HG02885 (cell line): ENCODE results near the gene NRF1.
"Not testable (repeated sequence)": the region's sequence is repeated elsewhere in the genome, so short reads cannot be mapped to it uniquely, and the experiment has no call there.

ENCODE experiments used
- ATAC-seq: cut with Tn5 transposase; IDR thresholded peaks from one replicate; pipeline ENCODE4 v1.9.1; 2021; ENCODE audit warnings: mild to moderate bottlenecking; ENCODE audit not compliant: unreplicated experiment, poor library complexity

Gene NRF1

DNA sequence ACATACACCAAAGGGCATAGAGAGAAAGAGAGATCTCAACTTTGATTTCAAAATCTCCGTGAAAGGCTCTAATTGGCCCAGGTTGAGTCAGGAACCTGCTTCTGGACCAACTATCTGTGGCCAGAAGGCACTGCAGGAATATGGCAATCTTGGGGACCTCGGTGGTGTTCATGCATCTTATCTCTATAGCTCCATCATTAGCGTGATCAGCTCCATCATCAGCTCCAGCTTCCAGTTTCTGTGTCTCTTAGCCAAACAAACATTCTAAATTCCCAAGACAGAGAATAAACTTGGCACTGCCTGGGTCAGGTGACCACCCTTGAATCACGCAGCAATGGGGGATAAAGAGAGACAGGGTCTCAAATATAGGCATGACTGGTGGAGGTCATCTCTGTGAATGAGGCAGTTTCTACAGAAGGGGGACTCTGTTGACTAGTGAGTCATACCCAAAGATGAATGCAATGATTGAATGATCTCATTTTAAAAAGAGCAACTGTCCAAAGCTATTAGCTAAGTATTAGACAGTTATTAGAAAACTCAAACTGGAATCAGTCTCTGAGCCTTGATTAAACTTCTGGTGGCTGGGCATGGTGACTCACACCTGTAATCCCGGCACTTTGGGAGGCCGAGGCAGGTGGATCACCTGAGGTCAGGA, 5.4 kb upstream of the NRF1 start:
- ATAC-seq, result no peak

DNA sequence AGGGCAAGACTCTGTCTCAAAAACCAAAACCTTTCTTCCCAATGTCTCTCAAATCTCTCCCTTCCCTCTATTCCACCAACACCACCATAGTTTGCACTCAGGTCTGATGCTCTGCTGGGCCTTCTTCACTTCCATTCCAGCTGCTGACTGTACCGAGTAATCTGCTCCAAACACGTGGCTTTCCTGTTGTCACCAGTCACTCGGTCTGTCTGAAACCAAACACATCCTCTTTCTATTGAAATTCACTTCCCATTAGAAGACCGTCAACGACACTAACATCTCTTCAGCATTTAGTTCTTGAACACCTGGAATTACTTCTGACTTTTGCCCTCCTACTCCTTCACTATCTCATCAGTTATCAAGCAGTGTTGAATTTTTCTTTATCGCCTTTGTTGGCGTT, 4.7 kb upstream of the NRF1 start:
- no peak for ATAC-seq

DNA sequence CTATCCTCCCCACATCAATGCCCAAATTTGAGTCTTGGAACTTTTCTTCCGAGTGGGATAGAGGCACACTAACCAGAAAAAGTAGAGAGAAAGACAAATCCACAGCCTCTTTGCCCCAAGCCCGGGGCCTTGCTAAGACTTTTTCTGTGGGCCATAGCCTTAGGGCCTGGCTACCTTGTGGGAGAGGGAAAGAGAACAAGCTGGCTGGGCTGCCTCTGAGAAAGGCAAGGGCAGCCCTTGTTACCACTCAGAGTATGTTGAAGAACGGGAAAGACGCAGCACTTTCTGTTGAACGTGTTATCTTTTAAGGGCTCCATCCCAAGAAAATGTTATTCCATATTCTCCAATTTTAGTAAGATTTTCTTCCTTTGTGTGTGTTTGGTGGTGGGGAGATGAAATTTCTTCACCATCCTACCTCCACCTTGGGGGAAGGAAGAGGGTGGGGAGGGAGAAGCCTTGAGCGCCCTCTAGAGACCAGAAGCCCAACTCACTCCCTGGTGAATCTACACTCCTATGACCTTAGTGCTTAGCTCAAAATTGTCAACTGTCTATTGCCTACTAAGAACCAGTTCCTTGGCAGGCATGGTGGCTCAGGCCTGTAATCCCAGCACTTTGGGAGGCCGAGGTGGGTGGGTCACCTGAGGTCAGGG, 3.9 kb upstream of the NRF1 start:
- no peak for ATAC-seq

DNA sequence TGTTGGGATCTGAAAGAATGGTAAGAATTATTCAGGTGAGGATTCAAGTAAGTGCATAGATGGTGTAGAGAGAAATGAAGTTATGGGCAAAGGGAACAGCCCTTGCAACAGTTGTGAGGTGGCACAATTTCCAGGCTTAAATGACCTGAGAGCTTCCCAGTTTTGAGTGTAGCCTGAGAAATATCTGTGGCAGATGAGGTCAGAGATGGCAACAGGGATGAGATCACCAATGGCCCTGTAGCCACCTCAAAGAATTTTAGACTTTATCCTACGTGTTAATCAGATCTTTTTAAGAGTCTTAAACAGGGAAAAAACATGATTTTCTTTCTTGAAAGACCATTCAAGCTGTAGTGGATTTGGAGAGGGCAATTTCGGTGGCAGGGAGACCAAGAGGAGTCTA, 1.9 kb upstream of the NRF1 start:
- no peak for ATAC-seq

DNA sequence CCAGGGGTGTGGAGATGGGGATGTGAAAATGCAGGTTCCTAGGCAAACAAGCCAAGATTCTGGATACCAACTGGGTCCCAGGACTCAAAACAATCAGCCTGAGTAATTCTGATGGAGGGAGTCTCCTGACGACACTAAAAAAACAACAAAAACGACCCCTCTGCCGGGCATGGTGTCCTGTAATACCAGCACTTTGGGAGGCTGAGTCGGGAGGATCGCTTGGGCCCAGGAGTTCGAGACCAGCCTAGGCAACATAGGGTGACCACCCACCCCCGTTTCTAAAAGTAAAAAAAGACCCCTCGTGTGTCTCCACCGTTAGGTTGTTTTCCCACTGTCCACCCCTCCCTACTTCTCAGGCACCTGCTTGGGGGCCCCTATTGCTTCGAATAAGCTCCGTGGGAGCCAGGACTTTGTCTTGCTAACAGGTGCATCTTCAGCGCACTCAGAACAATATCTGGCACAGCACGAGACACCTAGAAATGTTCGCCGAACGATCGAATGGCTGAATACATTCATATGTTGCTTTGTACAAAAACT, 743 bp upstream of the NRF1 start:
- ATAC-seq, result no peak

DNA sequence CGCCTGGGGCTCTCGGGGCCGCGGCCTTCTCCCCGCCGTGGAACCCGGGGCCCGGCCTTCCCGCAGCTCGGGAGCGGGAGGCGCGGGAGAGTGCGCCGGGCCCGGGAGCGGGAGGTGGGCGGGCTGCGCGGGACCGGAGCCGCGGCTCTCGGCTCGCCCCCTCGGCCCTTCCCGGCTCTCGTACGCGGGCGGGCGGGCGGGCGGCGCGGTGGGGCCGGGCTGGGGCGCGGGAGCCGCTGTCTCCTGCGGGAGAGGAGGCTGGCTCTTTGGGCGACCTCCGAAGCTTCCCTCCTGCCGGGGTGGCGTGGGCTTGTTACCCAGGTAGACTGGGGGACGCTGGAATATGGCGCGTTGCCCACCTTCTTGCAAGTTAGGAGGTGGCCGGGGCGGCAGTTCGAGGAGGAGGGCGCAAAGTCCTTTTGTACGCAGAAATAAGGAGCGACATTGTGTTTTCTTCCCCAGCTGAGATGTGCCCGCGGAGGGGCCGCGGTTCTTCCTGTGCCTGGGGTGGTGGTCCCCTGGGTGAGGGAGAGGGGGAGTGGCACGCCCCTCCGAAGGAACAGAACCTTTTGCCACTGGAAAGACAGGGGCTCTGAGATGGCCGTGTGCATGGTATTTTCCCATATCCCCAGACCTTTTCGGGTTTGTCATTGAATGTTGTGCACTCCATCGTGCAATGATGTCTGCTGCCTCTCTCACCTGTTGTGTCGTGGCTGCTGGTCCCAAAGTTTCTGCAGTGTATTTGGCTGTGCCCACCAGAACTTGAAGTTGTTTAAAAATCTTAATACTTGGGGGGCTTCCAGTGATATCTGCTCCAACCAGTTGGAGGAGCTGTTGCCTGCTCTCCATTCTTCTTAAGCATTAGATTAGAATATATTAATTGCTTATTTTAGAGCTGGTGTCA, 844 bp downstream of the NRF1 start:
- no peak for ATAC-seq

DNA sequence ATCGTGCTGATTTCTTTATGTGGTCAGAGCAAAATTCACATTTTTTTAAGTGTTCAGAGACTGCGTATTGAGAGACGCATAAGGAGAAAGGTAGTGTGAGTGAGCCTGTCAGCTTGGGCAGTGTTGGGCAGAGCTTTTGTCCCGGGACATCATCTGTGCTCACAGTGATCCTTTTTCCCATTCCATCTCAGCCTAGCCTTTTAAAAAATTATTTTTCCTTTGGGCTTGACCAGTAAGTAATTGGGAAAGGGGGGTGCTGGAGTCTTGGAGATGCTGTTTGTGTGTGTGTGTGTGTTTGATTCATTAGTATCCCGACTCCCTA, 1.5 kb downstream of the NRF1 start:
- ATAC-seq, result no peak

DNA sequence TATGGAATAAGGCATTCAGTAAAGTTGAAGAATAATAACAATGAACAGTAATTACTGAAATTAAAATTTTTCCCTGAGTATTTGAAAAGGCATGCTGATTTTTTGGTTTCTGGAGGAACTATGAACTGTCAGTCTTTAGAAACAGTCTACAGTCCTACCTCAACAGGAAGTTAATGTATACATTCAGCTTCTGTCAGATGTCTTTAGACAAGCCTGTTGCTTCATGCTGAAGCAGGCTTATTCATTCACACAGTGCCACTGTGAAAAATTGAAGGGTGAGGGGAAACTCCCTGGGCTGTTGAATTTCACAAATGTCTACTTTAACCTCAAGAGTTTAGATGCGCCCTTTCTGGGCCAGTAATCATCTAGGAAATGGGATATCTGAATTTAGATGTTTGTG, 3.5 kb downstream of the NRF1 start:
- ATAC-seq, result peak; percentile 33

DNA sequence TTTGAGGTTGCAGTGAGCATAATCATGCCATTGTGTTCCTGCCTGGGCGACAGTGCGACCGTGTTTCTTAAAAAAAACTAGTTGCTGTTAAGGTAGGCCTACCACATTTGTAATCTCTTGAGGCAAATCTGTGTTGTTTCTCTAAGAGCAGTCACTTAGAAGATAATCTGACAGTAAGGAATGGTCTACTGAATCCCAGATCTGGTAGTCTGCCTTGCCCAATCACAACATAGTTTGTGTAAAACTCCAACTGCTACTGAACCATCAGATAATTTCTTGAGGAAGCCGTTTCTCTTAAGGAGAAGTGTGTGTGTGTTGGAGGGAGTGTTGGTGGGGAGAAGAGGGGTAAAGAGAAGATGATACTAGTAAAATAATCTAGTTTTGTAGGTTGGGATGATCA, 5.0 kb downstream of the NRF1 start:
- no peak for ATAC-seq

DNA sequence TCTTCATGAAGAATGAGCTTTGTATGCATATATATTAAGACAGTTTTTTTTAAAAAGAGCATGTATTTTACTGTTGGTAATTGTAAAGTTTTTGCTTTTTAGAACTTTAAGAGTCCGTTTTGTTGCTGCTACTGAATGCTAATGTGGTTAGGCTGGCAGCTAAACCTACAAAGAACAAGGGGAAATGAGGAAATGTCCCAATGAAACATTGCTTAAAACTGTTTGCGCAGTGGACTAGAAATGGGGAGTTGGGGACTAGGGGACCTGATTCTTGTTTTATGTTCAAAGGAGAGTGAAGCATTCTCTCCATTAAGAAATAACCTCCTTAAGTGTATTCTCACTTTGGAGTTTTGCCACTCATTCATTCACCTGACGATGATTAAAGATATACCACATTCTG, 5.7 kb downstream of the NRF1 start:
- no peak for ATAC-seq

DNA sequence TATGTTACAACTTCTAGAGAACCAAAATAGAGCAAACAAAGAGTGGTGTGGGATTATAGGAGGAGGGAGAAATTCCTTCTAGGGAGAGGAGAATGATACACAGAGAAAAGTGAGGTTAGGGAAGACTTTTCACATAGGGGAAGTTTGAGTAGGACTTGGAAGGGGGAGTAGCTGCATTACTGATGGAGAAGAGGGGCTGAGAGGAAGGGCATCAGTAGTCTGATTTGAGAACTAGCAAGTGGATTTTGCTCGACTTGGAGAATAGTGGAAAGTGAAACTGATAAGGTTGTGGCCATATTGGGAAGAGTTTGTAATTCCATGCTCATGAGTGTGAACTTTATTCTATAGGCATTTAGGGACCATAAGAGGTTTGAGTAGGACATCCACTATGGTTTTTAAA, 6.1 kb downstream of the NRF1 start:
- ATAC-seq, result no peak

DNA sequence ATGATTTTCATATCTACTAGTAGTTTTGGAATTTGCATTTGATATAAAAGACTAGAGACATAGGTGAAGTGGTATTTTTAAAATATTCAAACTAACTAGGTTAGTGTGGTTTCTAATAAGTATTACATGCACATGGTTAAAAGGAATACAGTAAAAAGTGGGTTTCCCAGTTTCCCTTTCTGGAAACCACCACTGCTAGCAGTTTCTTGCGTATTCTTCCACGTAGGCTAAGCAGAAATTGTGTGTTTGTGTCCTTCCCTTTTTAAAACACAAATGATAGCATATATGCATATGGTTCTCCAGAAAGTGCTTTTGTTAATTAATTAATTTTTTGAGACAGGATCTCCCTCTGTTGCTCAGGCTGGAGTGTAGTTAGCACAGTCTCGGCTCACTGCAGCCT, 15.4 kb downstream of the NRF1 start:
- no peak for ATAC-seq

DNA sequence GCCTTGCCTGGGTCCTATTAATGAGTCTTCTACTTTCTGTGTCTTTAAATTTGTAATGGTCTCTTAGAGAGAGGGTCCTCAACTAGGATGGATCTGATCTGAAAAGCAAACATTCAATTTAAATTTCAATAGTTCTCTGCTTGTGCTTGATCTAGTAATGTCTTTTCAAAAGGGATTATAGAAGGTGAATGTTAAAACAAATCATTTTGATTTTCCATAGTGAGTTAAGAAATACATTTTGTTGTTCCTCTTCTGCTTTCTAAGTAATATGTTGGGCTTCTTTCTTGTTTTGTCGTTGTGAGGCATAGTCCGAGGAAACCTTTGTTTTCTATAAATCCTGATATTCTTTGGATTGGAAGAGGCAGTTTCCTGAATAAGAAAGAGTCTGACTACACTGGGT, 18.8 kb downstream of the NRF1 start:
- no peak for ATAC-seq

DNA sequence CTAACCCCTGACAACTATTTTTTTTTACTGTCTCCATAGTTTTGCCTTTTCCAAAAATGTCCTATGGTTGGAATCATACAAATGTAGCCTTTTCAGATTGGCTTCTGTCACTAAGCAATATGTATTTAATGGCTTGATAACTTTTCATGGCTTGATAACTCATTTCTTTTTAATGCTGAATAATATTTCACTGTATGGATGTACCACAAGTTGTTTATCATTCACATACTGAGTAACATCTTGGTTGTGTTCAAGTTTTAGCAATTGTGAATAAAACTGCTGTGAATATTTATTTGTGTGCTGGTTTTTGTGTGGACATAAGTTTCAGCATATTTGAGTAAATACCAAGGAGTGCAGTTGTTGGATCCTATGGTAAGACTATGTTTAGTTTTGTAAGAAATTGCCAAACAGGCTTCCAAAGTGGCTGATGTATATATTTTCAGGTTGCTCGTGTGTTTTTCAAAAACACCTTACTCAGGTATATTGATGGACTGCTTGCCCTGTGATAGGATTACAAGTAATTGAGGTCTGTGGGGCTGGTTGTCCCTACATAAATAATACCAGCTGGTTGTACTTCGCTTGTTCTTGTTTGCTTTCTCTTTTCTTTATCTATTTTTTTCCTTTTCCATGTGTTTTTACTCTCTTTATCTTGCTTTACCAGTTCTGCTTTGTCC, 23.0 kb downstream of the NRF1 start:
- no peak for ATAC-seq

DNA sequence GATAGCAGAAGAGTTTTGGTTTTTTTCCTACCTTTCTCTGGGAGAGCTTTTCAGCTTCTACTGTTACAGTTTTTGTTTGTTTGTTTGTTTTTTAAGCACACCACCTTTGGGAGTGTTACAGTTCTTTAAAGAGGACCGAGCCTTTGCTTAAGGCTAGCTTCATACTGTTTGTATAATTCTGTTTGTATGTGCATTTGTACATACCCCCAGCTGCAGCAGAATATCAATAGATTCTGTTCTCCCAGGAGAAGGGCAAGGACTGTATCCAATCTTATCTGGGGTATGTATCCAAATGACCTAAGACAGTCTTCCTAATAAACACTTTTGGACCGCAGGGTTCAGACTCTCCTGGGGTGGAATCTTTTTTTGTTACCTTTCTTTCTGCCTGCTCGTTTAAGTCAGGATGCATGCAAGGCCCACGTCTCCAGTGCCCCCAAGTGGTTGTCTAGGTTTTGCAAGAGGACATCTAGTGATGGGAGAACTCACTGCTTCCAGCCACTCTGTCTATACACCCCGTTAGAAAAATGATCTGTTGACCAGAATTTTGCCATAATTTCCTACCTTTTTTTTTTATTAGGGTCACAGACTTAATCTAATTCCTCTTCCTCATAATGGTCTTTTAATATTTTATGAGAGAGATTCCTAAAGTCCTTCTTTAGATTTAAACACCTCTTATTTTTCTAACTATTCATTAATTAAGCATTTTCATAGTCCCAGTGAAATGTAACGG, 23.9 kb downstream of the NRF1 start:
- peak; percentile 80 for ATAC-seq

DNA sequence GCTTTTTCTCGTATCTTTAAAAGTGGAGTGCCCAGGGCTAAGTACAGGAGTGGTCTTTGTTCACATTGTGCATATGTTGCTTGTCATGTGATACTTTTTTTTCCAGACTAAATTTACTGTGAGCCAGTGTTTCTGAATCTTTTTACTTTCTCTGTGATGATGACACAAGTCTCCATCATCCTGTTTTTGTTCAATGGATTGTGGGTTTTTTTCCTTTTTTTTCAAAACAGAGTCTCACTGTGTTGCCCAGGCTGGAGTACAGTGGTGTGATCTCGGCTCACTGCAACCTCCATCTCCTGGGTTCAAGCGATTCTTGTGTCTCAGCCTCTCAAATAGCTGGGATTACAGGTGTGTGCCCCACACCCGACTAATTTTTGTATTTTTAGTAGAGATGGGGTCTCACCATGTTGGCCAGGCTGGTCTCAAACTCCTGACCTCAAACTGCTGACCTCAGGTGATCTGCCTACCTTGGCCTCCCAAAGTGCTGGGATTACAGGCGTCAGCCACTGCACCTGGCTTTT, 24.6 kb downstream of the NRF1 start:
- not testable (repeated sequence) for ATAC-seq

DNA sequence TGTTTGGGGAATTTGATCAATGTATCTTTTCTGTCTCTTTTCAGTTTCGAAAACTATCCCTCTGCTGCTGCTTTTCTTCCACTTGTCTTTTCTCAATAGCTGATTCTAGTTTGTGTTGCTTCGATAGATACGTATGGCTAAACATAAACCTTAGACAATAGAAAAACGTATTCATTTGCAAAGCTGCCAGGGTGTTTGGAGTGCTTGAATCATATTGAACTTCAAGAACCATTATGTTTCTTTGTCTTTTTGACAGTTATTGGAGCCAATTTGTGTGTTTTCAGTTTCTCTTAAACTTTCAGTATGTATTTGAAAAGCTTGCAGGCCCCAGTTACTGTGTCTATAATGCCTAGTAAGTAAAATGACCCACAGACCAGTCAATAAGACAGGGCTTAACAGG, 25.1 kb downstream of the NRF1 start:
- no peak for ATAC-seq

DNA sequence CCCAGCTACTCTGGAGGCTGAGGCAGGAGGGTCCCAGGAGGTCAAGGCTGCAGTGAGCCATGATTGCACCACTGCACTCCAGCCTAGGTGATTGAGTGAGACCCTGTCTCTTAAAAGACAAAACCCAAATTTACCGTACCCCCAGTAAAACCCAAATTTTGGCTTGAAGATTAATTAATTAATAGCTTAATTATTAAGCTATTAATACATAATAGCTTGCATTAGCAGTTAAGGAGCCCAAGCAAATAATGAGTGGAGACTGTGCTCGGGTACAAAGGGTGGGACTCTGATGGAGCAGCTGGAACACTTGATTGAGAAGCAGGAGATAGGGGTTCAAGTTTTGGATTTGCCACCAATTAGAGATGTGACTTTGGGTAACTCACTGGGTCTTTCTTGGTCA, 28.9 kb downstream of the NRF1 start:
- ATAC-seq, result no peak

DNA sequence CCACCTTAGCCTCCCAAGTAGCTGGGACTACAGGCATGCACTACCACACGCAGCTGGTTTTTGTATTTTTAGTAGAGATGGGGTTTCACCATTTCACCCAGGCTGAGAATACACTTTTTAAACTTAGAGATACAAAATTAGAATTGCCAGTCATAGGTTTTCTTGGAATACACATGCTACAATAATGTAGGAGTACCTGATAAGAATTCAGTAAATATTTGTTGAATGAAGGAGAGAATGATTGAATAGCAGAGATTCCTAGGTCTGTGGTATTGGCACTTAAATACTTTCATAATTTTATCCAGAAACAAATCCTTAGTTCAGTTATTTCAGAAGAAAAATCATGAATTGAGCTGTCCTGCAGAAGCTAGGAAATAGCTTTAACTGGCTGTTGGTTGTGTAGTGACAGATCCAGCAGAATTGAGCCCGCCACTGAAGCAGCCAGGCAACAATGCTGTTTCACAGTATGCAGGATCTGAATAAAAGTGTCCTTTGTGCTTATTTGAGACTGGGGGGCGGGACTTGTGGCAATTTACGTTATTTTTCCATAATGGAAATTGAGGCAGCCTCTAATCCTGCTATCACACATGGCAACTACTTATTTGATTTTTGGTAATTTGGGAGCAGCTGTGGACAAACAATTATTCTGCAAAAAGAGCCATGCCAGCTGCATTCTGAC, 31.5 kb downstream of the NRF1 start:
- no peak for ATAC-seq
